ENCODE results near the gene SV2C.

GRCh38 chr5:76269259-76269931 lies 186.2 kb downstream of the SV2C start:
- TF ChIP-seq CTCF (tag by site-specific recombination; IDR thresholded peaks at IDR 0.05) = no peak
- no peak for TF ChIP-seq SP2 (tag by site-specific recombination; IDR thresholded peaks at IDR 0.05)
- TF ChIP-seq ZNF350 (tag by site-specific recombination; IDR thresholded peaks at IDR 0.05) = no peak
- TF ChIP-seq ZNF2 (tag by site-specific recombination; IDR thresholded peaks at IDR 0.05) = no peak
- no peak for TF ChIP-seq ZBTB44 (tag by site-specific recombination; IDR thresholded peaks at IDR 0.05)
- no peak for TF ChIP-seq ZNF24 (tag by site-specific recombination; IDR thresholded peaks at IDR 0.05)
- TF ChIP-seq ZNF157 (tag by site-specific recombination; IDR thresholded peaks at IDR 0.05) = no peak
- TF ChIP-seq ZNF830 (tag by site-specific recombination; IDR thresholded peaks at IDR 0.05; ENCODE audit: low read depth) = no peak
- TF ChIP-seq ZBTB20 (tag by site-specific recombination; IDR thresholded peaks at IDR 0.05) = no peak
- no peak for TF ChIP-seq ZNF530 (tag by site-specific recombination; IDR thresholded peaks at IDR 0.05; ENCODE audit: low read depth)
- no peak for TF ChIP-seq ZNF610 (tag by site-specific recombination; IDR thresholded peaks at IDR 0.05; ENCODE audit: borderline replicate concordance)
- TF ChIP-seq, protein P1, sequence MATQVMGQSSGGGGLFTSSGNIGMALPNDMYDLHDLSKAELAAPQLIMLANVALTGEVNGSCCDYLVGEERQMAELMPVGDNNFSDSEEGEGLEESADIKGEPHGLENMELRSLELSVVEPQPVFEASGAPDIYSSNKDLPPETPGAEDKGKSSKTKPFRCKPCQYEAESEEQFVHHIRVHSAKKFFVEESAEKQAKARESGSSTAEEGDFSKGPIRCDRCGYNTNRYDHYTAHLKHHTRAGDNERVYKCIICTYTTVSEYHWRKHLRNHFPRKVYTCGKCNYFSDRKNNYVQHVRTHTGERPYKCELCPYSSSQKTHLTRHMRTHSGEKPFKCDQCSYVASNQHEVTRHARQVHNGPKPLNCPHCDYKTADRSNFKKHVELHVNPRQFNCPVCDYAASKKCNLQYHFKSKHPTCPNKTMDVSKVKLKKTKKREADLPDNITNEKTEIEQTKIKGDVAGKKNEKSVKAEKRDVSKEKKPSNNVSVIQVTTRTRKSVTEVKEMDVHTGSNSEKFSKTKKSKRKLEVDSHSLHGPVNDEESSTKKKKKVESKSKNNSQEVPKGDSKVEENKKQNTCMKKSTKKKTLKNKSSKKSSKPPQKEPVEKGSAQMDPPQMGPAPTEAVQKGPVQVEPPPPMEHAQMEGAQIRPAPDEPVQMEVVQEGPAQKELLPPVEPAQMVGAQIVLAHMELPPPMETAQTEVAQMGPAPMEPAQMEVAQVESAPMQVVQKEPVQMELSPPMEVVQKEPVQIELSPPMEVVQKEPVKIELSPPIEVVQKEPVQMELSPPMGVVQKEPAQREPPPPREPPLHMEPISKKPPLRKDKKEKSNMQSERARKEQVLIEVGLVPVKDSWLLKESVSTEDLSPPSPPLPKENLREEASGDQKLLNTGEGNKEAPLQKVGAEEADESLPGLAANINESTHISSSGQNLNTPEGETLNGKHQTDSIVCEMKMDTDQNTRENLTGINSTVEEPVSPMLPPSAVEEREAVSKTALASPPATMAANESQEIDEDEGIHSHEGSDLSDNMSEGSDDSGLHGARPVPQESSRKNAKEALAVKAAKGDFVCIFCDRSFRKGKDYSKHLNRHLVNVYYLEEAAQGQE (tag by site-specific recombination; IDR thresholded peaks at IDR 0.05) = no peak

Data from HEK293 (cell line).